WTC11 (cell line): ENCODE measurements around the gene SLC22A7. TPM values are rescaled to one million over a fixed set of nuclear protein-coding genes. Genes with fewer than 3 reads are reported as not detected.

ENCODE experiments used
- ATAC-seq: fragments of 200-7000 bp; cut with Tn5 transposase; 2 replicates; pipeline ENCODE4 v1.10.0; 2021; ENCODE audit warnings: mild to moderate bottlenecking, moderate library complexity
- CTCF ChIA-PET: fragments of 300-600 bp; sonication (Branson Sonifier 250); formaldehyde crosslinking; loops from one replicate; lab custom pipeline; 2021; ENCODE audit warnings: antibody characterized with exemption; lab: Charles Lee
- POLR2A ChIA-PET: fragments of 350-600 bp; sonication (Branson Sonifier 250); formaldehyde crosslinking; loops from one replicate; lab custom pipeline; 2021; ENCODE audit warnings: antibody characterized with exemption; lab: Charles Lee
- DNase-seq: peaks from one replicate; pipeline ENCODE4 v3.0.0; 2021; ENCODE audit warnings: low spot score
- H3K27ac Mint-ChIP-seq: 2 replicates; pipeline ENCODE4 v1.8.0; 2021; ENCODE audit warnings: mixed read lengths
- H3K27me3 Mint-ChIP-seq: 2 replicates; pipeline ENCODE4 v1.8.0; 2021; ENCODE audit warnings: low read depth, mild to moderate bottlenecking, moderate library complexity, mixed read lengths
- H3K36me3 Mint-ChIP-seq: 2 replicates; pipeline ENCODE4 v1.8.0; 2021; ENCODE audit warnings: mixed read lengths
- H3K4me1 Mint-ChIP-seq: 2 replicates; pipeline ENCODE4 v1.8.0; 2022; ENCODE audit warnings: mixed read lengths
- H3K4me3 Mint-ChIP-seq: 2 replicates; pipeline ENCODE4 v1.8.0; 2021; ENCODE audit warnings: mild to moderate bottlenecking, moderate library complexity, mixed read lengths
- H3K9me3 Mint-ChIP-seq: 2 replicates; pipeline ENCODE4 v1.8.0; 2021; ENCODE audit warnings: mixed read lengths
- FOXJ3 ChIP-seq: sonication (generic); formaldehyde crosslinking; IDR thresholded peaks from 2 replicates; pipeline ENCODE4 v1.9.0; 2021; ENCODE audit warnings: missing genetic modification reagents, mild to moderate bottlenecking, borderline replicate concordance
- GABPB1 ChIP-seq: sonication (generic); formaldehyde crosslinking; IDR thresholded peaks from 2 replicates; pipeline ENCODE4 v1.8.1; 2023; ENCODE audit warnings: mild to moderate bottlenecking, missing genetic modification reagents
- JUN ChIP-seq: sonication (generic); formaldehyde crosslinking; IDR thresholded peaks from 2 replicates; pipeline ENCODE4 v1.8.0; 2023; ENCODE audit warnings: mild to moderate bottlenecking, missing genetic modification reagents
- MYBL2 ChIP-seq: sonication (generic); formaldehyde crosslinking; IDR thresholded peaks from 2 replicates; pipeline ENCODE4 v1.8.1; 2023; ENCODE audit warnings: mild to moderate bottlenecking, moderate library complexity, missing genetic modification reagents
- ZNF423 ChIP-seq: fragments of 250-450 bp; sonication (Bioruptor Pico); IDR thresholded peaks from 2 replicates; pipeline ENCODE4 v2.1.2; 2022; ENCODE audit warnings: mild to moderate bottlenecking, moderate library complexity
- total RNA-seq: library from RNA; stranded (reverse); gene quantifications from 3 replicates; pipeline ENCODE4 v1.2.3, GENCODE V29; 2021
- TF ChIP-seq, protein P1 (sequence below): sonication (generic); formaldehyde crosslinking; IDR thresholded peaks from 2 replicates; pipeline ENCODE4 v1.8.0; 2023; ENCODE audit warnings: mild to moderate bottlenecking, missing genetic modification reagents
- TF ChIP-seq, protein P2 (sequence below): sonication (generic); formaldehyde crosslinking; IDR thresholded peaks from 2 replicates; pipeline ENCODE4 v1.8.0; 2023; ENCODE audit warnings: missing genetic modification reagents, mild to moderate bottlenecking, borderline replicate concordance
- TF ChIP-seq, protein P3 (sequence below): sonication (generic); formaldehyde crosslinking; IDR thresholded peaks from 2 replicates; pipeline ENCODE4 v1.8.1; 2023; ENCODE audit warnings: mild to moderate bottlenecking, missing genetic modification reagents
- TF ChIP-seq, protein P4 (sequence below): sonication (generic); formaldehyde crosslinking; IDR thresholded peaks from 2 replicates; pipeline ENCODE4 v1.8.1; 2023; ENCODE audit warnings: mild to moderate bottlenecking, missing genetic modification reagents

Gene SLC22A7
- total RNA-seq, 1 experiment from 2014 or later, result not detected

DNA sequence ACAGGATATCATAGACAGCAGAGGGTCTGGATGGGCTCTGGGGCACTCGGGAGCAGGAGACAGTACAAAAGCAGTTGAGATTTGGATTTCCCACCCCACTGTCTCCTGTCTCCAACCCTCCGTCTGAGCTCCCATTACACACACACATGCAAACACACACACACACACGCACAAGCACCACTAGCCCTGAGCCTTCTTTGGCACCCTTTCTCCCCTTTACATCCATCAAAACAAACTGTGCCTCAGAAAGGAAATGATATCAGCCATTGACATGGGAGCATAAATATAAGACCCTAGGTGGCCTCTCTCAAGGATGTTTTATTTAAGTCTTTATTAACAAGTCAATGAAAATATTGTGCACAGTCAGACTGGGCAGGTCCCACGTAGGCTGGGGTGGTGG, 37.3 kb upstream of the SLC22A7 start:
- H3K4me3 Mint-ChIP-seq, result no peak overlapping the region
- no peak for ATAC-seq
- ChIA-PET POLR2A (no interaction called here), CTCF (interaction anchor here (3.3 kb wide), 1 partner anchor 95 kb away, joined by 19 read pairs; no protein-coding TSS in a partner anchor)
- no peaks in the 10 kb centered on the region; the same call in 1 of the 2 replicates for H3K27me3 Mint-ChIP-seq
- no peak overlapping the region for H3K27ac Mint-ChIP-seq
- TF ChIP-seq JUN (CRISPR knock-in tag) (no peak), FOXJ3 (CRISPR knock-in tag) (no peak)
- TF ChIP-seq, protein P1, sequence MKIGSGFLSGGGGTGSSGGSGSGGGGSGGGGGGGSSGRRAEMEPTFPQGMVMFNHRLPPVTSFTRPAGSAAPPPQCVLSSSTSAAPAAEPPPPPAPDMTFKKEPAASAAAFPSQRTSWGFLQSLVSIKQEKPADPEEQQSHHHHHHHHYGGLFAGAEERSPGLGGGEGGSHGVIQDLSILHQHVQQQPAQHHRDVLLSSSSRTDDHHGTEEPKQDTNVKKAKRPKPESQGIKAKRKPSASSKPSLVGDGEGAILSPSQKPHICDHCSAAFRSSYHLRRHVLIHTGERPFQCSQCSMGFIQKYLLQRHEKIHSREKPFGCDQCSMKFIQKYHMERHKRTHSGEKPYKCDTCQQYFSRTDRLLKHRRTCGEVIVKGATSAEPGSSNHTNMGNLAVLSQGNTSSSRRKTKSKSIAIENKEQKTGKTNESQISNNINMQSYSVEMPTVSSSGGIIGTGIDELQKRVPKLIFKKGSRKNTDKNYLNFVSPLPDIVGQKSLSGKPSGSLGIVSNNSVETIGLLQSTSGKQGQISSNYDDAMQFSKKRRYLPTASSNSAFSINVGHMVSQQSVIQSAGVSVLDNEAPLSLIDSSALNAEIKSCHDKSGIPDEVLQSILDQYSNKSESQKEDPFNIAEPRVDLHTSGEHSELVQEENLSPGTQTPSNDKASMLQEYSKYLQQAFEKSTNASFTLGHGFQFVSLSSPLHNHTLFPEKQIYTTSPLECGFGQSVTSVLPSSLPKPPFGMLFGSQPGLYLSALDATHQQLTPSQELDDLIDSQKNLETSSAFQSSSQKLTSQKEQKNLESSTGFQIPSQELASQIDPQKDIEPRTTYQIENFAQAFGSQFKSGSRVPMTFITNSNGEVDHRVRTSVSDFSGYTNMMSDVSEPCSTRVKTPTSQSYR (CRISPR knock-in tag), result no peak
- no peaks in the 10 kb centered on the region for H3K36me3 Mint-ChIP-seq
- no peaks in the 10 kb centered on the region for H3K9me3 Mint-ChIP-seq
- DNase-seq, result no peak
- peaks cover 17% of the 10 kb centered on the region for H3K4me1 Mint-ChIP-seq

DNA sequence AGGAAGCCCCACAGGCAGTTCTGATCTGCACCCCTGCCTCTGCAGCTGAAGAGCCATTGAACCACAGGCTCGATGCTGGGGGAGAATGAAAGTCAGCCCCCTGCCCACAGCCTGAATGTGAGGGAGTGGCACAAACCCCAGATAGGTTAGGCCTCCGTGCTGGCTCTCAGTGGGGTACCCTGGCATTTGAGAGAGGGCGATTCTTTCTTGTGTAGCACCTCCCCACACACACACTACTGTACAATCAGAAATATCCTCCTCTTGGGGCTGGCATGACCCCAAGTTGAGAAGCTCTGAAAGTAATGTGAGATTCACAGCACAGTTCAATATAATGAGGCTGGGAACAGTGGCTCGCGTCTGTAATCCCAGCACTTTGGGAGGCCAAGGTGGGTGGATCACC, 36.9 kb upstream of the SLC22A7 start:
- DNase-seq (no peak), ATAC-seq (no peak)
- POLR2A ChIA-PET, result no interaction called here
- CTCF ChIA-PET, result interaction anchor here (0.6 to 4.8 kb wide), 3 partner anchors 26 to 181 kb away, joined by 4 to 27 read pairs (median 19); no protein-coding TSS in a partner anchor
- peaks cover 17% of the 10 kb centered on the region for H3K4me1 Mint-ChIP-seq
- H3K27ac Mint-ChIP-seq, result no peak overlapping the region
- no peak overlapping the region for H3K4me3 Mint-ChIP-seq
- H3K36me3 Mint-ChIP-seq, result no peaks in the 10 kb centered on the region
- TF ChIP-seq MYBL2 (CRISPR knock-in tag) (no peak), ZNF423 (CRISPR knock-in tag) (no peak)
- TF ChIP-seq, protein P2, sequence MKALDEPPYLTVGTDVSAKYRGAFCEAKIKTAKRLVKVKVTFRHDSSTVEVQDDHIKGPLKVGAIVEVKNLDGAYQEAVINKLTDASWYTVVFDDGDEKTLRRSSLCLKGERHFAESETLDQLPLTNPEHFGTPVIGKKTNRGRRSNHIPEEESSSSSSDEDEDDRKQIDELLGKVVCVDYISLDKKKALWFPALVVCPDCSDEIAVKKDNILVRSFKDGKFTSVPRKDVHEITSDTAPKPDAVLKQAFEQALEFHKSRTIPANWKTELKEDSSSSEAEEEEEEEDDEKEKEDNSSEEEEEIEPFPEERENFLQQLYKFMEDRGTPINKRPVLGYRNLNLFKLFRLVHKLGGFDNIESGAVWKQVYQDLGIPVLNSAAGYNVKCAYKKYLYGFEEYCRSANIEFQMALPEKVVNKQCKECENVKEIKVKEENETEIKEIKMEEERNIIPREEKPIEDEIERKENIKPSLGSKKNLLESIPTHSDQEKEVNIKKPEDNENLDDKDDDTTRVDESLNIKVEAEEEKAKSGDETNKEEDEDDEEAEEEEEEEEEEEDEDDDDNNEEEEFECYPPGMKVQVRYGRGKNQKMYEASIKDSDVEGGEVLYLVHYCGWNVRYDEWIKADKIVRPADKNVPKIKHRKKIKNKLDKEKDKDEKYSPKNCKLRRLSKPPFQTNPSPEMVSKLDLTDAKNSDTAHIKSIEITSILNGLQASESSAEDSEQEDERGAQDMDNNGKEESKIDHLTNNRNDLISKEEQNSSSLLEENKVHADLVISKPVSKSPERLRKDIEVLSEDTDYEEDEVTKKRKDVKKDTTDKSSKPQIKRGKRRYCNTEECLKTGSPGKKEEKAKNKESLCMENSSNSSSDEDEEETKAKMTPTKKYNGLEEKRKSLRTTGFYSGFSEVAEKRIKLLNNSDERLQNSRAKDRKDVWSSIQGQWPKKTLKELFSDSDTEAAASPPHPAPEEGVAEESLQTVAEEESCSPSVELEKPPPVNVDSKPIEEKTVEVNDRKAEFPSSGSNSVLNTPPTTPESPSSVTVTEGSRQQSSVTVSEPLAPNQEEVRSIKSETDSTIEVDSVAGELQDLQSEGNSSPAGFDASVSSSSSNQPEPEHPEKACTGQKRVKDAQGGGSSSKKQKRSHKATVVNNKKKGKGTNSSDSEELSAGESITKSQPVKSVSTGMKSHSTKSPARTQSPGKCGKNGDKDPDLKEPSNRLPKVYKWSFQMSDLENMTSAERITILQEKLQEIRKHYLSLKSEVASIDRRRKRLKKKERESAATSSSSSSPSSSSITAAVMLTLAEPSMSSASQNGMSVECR (CRISPR knock-in tag), result no peak
- TF ChIP-seq, protein P3, sequence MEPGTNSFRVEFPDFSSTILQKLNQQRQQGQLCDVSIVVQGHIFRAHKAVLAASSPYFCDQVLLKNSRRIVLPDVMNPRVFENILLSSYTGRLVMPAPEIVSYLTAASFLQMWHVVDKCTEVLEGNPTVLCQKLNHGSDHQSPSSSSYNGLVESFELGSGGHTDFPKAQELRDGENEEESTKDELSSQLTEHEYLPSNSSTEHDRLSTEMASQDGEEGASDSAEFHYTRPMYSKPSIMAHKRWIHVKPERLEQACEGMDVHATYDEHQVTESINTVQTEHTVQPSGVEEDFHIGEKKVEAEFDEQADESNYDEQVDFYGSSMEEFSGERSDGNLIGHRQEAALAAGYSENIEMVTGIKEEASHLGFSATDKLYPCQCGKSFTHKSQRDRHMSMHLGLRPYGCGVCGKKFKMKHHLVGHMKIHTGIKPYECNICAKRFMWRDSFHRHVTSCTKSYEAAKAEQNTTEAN, result no peak
- no peaks in the 10 kb centered on the region; the same call in 1 of the 2 replicates for H3K27me3 Mint-ChIP-seq
- H3K9me3 Mint-ChIP-seq, result no peaks in the 10 kb centered on the region

DNA sequence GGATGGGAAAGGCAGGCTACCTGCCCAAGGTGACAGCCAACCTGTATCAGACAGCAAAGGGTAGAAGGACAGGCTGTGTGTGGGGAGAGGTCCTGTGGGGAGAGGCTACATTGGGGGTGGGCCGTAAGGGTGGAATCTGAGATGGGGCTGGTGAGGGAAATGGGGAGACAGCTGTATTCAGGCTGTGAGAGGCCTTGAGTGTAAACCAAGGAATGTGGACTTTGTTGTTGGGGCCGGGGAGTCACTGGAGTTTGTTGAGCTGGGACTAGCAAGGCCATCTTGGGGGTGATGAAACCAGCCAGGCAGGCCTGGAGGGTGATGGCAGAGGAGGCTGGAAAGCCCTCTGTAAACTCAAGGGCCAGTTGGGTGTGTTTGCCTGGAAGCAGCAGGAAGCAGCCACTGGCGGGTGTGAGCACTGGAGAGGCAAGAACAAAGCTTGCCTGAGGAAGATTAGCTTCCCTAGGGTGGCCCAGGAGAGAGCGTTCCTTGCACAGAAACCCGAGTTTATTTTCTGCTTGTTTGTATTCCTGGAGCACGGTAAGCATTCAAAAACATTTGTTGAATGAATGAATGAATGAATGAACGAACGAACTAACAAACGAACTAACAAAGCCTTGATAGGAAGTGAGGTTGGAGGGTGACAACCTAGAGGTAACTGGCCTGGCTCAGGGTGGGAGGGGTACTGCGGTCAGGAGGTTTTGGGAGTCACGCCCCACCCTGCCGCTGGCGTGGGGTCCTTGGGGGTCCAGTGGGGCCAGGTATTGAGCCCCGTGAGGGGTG, 35.9 kb upstream of the SLC22A7 start:
- Mint-ChIP-seq H3K4me3 (no peak overlapping the region), H3K27me3 (no peaks in the 10 kb centered on the region; the same call in 1 of the 2 replicates), H3K4me1 (peaks cover 21% of the 10 kb centered on the region), H3K27ac (0 out of 2 replicates have a peak overlapping the region, but pooled peaks have one; percentile 8), H3K9me3 (no peaks in the 10 kb centered on the region), H3K36me3 (no peaks in the 10 kb centered on the region)
- POLR2A ChIA-PET, result no interaction called here
- DNase-seq (no peak), ATAC-seq (no peak)
- TF ChIP-seq GABPB1, result peak; percentile 84
- TF ChIP-seq, protein P4, sequence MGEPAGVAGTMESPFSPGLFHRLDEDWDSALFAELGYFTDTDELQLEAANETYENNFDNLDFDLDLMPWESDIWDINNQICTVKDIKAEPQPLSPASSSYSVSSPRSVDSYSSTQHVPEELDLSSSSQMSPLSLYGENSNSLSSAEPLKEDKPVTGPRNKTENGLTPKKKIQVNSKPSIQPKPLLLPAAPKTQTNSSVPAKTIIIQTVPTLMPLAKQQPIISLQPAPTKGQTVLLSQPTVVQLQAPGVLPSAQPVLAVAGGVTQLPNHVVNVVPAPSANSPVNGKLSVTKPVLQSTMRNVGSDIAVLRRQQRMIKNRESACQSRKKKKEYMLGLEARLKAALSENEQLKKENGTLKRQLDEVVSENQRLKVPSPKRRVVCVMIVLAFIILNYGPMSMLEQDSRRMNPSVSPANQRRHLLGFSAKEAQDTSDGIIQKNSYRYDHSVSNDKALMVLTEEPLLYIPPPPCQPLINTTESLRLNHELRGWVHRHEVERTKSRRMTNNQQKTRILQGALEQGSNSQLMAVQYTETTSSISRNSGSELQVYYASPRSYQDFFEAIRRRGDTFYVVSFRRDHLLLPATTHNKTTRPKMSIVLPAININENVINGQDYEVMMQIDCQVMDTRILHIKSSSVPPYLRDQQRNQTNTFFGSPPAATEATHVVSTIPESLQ, result no peak
- CTCF ChIA-PET, result interaction anchor here (0.5 to 4.8 kb wide), 15 partner anchors 14 to 244 kb away, joined by 3 to 27 read pairs (median 7); partner anchors contain the start of genes CRIP3, DLK2, DNPH1 and SLC22A7
